IMR-90 (cell line): ENCODE data around the gene MAT1A. TPM values are rescaled to one million over a fixed set of nuclear protein-coding genes. Genes with fewer than 3 reads are reported as not detected.

Source experiments
- ATAC-seq: fragments of 200-7000 bp; cut with Tn5 transposase; 2 replicates; pipeline ENCODE4 v1.9.1; 2020; ENCODE audit warnings: low read depth, mild to moderate bottlenecking, moderate library complexity
- BruUV-seq: library from RNA; stranded (reverse); fragments of 400-500 nt; replicated peaks from 2 replicates; lab custom pipeline; 2021; lab: Mats Ljungman, UMichigan
- CTCF ChIA-PET: fragments of 300-600 bp; formaldehyde crosslinking; extraction: SDS; loops from one replicate; lab custom pipeline; 2021; ENCODE audit warnings: antibody characterized with exemption; lab: Yijun Ruan, JAX
- POLR2A ChIA-PET: fragments of 300-600 bp; sonication (Branson Sonifier 250); formaldehyde crosslinking; loops from one replicate; lab custom pipeline; 2022; ENCODE audit warnings: antibody characterized with exemption; ENCODE audit not compliant: unreplicated experiment; lab: Charles Lee
- DNase-seq: peaks from one replicate; pipeline ENCODE4 v3.0.0; 2013
- H2AFZ ChIP-seq: replicated peaks from 2 replicates; pipeline ENCODE3; 2013; ENCODE audit warnings: low read length, mild to moderate bottlenecking; ENCODE audit not compliant: poor library complexity
- H2AK5ac ChIP-seq: 2 replicates; pipeline ENCODE4 v1.6.1; 2013; ENCODE audit warnings: low read depth, low read length, inconsistent platforms
- H2AK9ac ChIP-seq: replicated peaks from 2 replicates; pipeline ENCODE3; 2013; ENCODE audit warnings: mild to moderate bottlenecking, low read depth, low read length, moderate library complexity; ENCODE audit not compliant: poor library complexity
- H2BK120ac ChIP-seq: 2 replicates; pipeline ENCODE4 v1.6.1; 2013; ENCODE audit warnings: low read depth, low read length, inconsistent platforms
- H2BK15ac ChIP-seq: 3 replicates; pipeline ENCODE4 v1.6.1; 2013; ENCODE audit warnings: low read depth, low read length, inconsistent platforms
- H2BK20ac ChIP-seq: 2 replicates; pipeline ENCODE4 v1.6.1; 2013; ENCODE audit warnings: low read depth, mild to moderate bottlenecking, inconsistent platforms, low read length, moderate library complexity
- H2BK5ac ChIP-seq: 2 replicates; pipeline ENCODE4 v1.6.1; 2013; ENCODE audit warnings: mild to moderate bottlenecking, low read depth, low read length, inconsistent platforms; ENCODE audit not compliant: poor library complexity, severe bottlenecking
- H3K14ac ChIP-seq: replicated peaks from 2 replicates; pipeline ENCODE4 v1.6.1; 2013; ENCODE audit warnings: low read depth, low read length, inconsistent platforms
- H3K18ac ChIP-seq: 2 replicates; pipeline ENCODE4 v1.6.1; 2013; ENCODE audit warnings: low read depth, low read length, control low read depth
- H3K23ac ChIP-seq: 2 replicates; pipeline ENCODE4 v1.6.1; 2013; ENCODE audit warnings: low read depth, low read length, inconsistent platforms
- H3K27ac ChIP-seq: 2 replicates; pipeline ENCODE4 v1.5.1; 2013; ENCODE audit warnings: mild to moderate bottlenecking, control low read depth, low read length; ENCODE audit not compliant: insufficient read depth
- H3K27me3 ChIP-seq: 2 replicates; pipeline ENCODE4 v1.6.1; 2013; ENCODE audit warnings: low read length; ENCODE audit not compliant: control insufficient read depth, insufficient read depth
- H3K36me3 ChIP-seq: 2 replicates; pipeline ENCODE4 v1.6.1; 2013; ENCODE audit warnings: low read length, mixed read lengths; ENCODE audit not compliant: control insufficient read depth, insufficient read depth
- H3K4ac ChIP-seq: 2 replicates; pipeline ENCODE4 v1.6.1; 2013; ENCODE audit warnings: low read depth, low read length, inconsistent platforms
- H3K4me1 ChIP-seq: 2 replicates; pipeline ENCODE4 v1.6.1; 2013; ENCODE audit warnings: low read length, mixed read lengths; ENCODE audit not compliant: control insufficient read depth, insufficient read depth
- H3K4me2 ChIP-seq: 2 replicates; pipeline ENCODE4 v1.6.1; 2013; ENCODE audit warnings: low read depth, mild to moderate bottlenecking, control low read depth, low read length, moderate library complexity
- H3K4me3 ChIP-seq: 2 replicates; pipeline ENCODE4 v1.5.1; 2013; ENCODE audit warnings: low read depth, mild to moderate bottlenecking, control low read depth, low read length, moderate library complexity; ENCODE audit not compliant: insufficient read depth
- H3K56ac ChIP-seq: 2 replicates; pipeline ENCODE4 v1.6.1; 2013; ENCODE audit warnings: low read length, inconsistent platforms; ENCODE audit not compliant: insufficient read depth; ENCODE audit errors: extremely low read depth
- H3K79me1 ChIP-seq, 2 experiments: 2 replicates each; pipeline ENCODE4 v1.6.1; 2013; ENCODE audit warnings: low read length in 2 of 2, inconsistent platforms in 1 of 2, low read depth in 1 of 2
- H3K9ac ChIP-seq: 2 replicates; pipeline ENCODE4 v1.6.1; 2013; ENCODE audit warnings: low read depth, low read length, control low read depth
- H3K9me1 ChIP-seq: 2 replicates; pipeline ENCODE4 v1.6.1; 2013; ENCODE audit warnings: low read length, inconsistent platforms; ENCODE audit not compliant: insufficient read depth
- H3K9me3 ChIP-seq: 2 replicates; pipeline ENCODE4 v1.6.1; 2013; ENCODE audit warnings: low read length; ENCODE audit not compliant: control insufficient read depth, insufficient read depth
- H4K20me1 ChIP-seq: 2 replicates; pipeline ENCODE4 v1.6.1; 2013; ENCODE audit warnings: low read length, inconsistent platforms; ENCODE audit not compliant: insufficient read depth
- H4K5ac ChIP-seq: 2 replicates; pipeline ENCODE4 v1.6.1; 2013; ENCODE audit warnings: mild to moderate bottlenecking, low read depth, low read length, control low read depth
- H4K8ac ChIP-seq, 2 experiments: 2 replicates each; pipeline ENCODE4 v1.6.1; 2013; ENCODE audit warnings: low read depth in 2 of 2, low read length in 2 of 2, control low read depth in 1 of 2, inconsistent platforms in 1 of 2
- H4K91ac ChIP-seq: 2 replicates; pipeline ENCODE4 v1.6.1; 2013; ENCODE audit warnings: low read depth, low read length, inconsistent platforms; ENCODE audit not compliant: insufficient read depth
- CHD1 ChIP-seq: IDR thresholded peaks from 2 replicates; pipeline ENCODE4 v1.6.1; 2012; ENCODE audit warnings: low read depth, low read length, improper control_type of control experiment
- FOS ChIP-seq: fragments of 150-350 bp; IDR thresholded peaks from 2 replicates; pipeline ENCODE4 v1.6.1; 2016; ENCODE audit warnings: low read depth, low read length
- NFE2L2 ChIP-seq: fragments of 150-350 bp; IDR thresholded peaks from 2 replicates; pipeline ENCODE4 v1.6.1; 2016; ENCODE audit warnings: low read depth, mild to moderate bottlenecking, low read length
- SMC3 ChIP-seq: fragments of 150-350 bp; IDR thresholded peaks from 2 replicates; pipeline ENCODE4 v1.6.1; 2016; ENCODE audit warnings: low read depth, mild to moderate bottlenecking, antibody characterized with exemption, low read length, moderate library complexity
- WGBS, 2 experiments: methylation state at CpG; one replicate each; pipeline versions ENCODE4 v1.1.5 to v1.1.7; 2013; ENCODE audit warnings: missing lambda C conversion rate in 2 of 2; ENCODE audit not compliant: insufficient read length in 1 of 2; ENCODE audit errors: extremely low coverage in 2 of 2; 5-methylcytosine and 5-hydroxymethylcytosine counted together
- dilution Hi-C: fragments of 300-500 bp; cut with HindIII; formaldehyde crosslinking; loops from one replicate; pipeline ENCODE4 v1.14.3; 2018; ENCODE audit warnings: low sequenced_read_pairs; ENCODE audit not compliant: unreplicated experiment
- in situ Hi-C: fragments of 300-500 bp; cut with MboI; formaldehyde crosslinking; loops from 3 replicates; pipeline ENCODE4 v1.14.3; 2019; ENCODE audit warnings: low sequenced_read_pairs, inconsistent platforms, mixed read lengths
- intact Hi-C: fragments of 100-400 bp; cut with micrococcal nuclease; formaldehyde crosslinking; loops from 2 replicates; pipeline ENCODE4 v1.10.0; 2022
- polyA plus RNA-seq, 3 experiments: library from polyadenylated mRNA; depleted of rRNA; stranded (reverse); fragments of >200 nt; gene quantifications; 2 replicates each; pipeline ENCODE4 v1.2.3, GENCODE V29; 2012; ENCODE audit warnings: low replicate concordance in 1 of 3
- total RNA-seq: library from RNA; depleted of rRNA; stranded (reverse); fragments of >200 nt; gene quantifications from 2 replicates; pipeline ENCODE4 v1.2.3, GENCODE V29; 2012

The MAT1A gene
- total and polyA plus RNA-seq, 2 of the 4 experiments (the other 2 are of a cell fraction): not detected

GRCh38 chr10:80333983-80334382 lies 44.5 kb upstream of the MAT1A start (continued):
- TF ChIP-seq FOS (no peak), NFE2L2 (no peak)

DNA sequence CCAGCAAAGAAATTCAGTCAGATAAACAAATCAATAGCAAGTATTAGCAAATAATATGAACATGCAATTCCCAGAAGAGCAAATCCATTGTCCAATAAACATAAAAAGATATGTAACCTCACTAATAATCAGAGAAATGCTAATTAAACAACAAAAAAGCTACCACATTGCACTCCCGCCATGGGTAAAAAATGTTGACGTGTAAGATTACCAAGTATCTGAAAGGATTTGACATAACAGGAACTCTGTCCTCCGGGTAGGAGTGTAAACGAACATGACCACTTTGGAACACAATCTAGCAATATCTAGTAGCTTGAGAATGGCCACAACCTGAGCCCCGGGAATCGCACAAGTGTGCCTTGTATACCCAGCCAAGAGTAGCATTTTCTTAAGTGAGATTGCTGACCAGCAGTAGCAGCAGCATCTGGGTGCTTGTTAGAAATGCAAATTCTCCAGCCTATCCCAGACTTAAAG lies 35.5 kb upstream of the MAT1A start:
- TF ChIP-seq CHD1: no peak
- TF ChIP-seq SMC3: no peak
- no peak overlapping the region for H2BK20ac ChIP-seq
- CTCF ChIA-PET: no interaction called here
- H3K79me1 ChIP-seq: no peaks in the 10 kb centered on the region
- H2AK5ac ChIP-seq: no peak overlapping the region
- H3K4me3 ChIP-seq: no peak overlapping the region
- no peak for ATAC-seq
- H3K14ac ChIP-seq: no peak overlapping the region
- BruUV-seq: no TSS peak
- H2AFZ ChIP-seq: no peak overlapping the region
- H4K8ac ChIP-seq: no peak overlapping the region
- H3K27me3 ChIP-seq: no peaks in the 10 kb centered on the region
- no peak overlapping the region for H3K18ac ChIP-seq
- H2BK5ac ChIP-seq: no peak overlapping the region
- in situ Hi-C loops (no loop called here), dilution Hi-C loops (no loop called here), intact Hi-C loops (no loop called here)
- H2AK9ac ChIP-seq: no peak overlapping the region
- H3K9me1 ChIP-seq: no peaks in the 10 kb centered on the region
- H3K56ac ChIP-seq: no peak overlapping the region
- no CpG with 5 or more reads among the region's 6 CpGs for WGBS, 2 experiments
- H2BK15ac ChIP-seq: no peak overlapping the region
- no peak overlapping the region for H3K4ac ChIP-seq
- H4K5ac ChIP-seq: no peak overlapping the region
- H4K20me1 ChIP-seq: no peaks in the 10 kb centered on the region
- POLR2A ChIA-PET: no interaction called here
- H3K4me1 ChIP-seq: no peaks in the 10 kb centered on the region
- no peak overlapping the region for H2BK120ac ChIP-seq
- DNase-seq: no peak
- no peak overlapping the region for H3K9ac ChIP-seq
- no peak overlapping the region for H4K91ac ChIP-seq
- no peaks in the 10 kb centered on the region for H3K36me3 ChIP-seq
- no peak overlapping the region for H3K27ac ChIP-seq
- H3K4me2 ChIP-seq: no peak overlapping the region
- no peak overlapping the region for H3K23ac ChIP-seq
- no peaks in the 10 kb centered on the region for H3K9me3 ChIP-seq
